Measurements from ENCODE around the gene CIPC.

CIPC gene

GRCh38 chr14:77161011-77161410 is 63.0 kb downstream of the CIPC start:
- TF ChIP-seq CTCF (IDR thresholded peaks at IDR 0.05; ENCODE audit: insufficient read depth, low read length, poor library complexity, severe bottlenecking) = no peak
- no peak for DNase-seq (ENCODE audit: extremely low read depth, insufficient read length)
- peaks cover 4% of the 10 kb centered on the region for H3K27me3 ChIP-seq (replicated peaks; ENCODE audit: control insufficient read depth, insufficient read depth, low read length)
- no peak overlapping the region for H3K4me3 ChIP-seq (replicated peaks; ENCODE audit: low read depth, low read length)
- H3K36me3 ChIP-seq (ENCODE audit: control insufficient read depth, insufficient read depth, low read length) = no peaks in the 10 kb centered on the region
